Measurements from ENCODE around the gene TAS1R2. TPM values are rescaled to one million over a fixed set of nuclear protein-coding genes. Genes with fewer than 3 reads are reported as not detected.
A peak's percentile ranks its signal among the peaks of the same experiment; 100 is the strongest.

The TAS1R2 gene
- total RNA-seq, 1 donor from 2014 or later = not detected

DNA sequence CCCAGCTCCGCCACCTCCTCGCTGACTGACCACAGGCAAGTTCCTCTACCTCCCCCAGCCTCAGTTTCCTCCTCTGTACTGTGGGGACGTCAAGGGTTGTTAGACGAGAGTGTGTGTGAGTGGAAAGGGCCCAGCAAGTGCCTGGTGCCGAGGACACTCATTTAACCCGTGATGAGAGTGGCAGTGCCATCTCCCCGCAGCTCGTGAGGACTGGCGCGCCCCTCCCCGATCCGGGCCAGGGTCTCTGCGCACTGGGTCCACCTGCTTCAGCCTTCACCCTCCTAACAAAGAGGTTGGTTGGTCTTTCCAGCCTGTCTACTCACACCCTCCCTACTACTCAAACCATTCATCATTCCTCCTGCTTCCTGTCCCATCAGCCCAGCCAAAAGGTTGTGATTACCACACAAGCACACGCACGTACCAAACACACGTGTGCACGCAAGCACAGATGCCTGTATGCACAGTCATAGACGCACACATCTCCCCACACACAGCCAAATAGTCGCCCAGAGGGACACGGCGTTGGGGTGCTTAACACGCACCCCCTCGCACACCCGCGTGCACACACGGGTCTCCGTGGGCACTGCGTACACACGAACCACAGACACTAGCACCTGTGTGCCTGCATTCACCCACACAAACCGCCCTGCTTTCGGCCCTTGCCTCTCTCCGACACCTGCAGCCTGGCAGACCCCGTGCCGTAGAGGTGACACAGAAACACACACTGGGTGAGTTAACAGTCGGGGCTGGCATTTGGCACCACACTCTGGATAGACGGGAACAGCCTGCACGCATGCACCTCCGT, 39.3 kb downstream of the TAS1R2 start:
- no peak for DNase-seq

GRCh38 chr1:18819203-18819602, 40.3 kb downstream of the TAS1R2 start:
- no peak for DNase-seq

DNA sequence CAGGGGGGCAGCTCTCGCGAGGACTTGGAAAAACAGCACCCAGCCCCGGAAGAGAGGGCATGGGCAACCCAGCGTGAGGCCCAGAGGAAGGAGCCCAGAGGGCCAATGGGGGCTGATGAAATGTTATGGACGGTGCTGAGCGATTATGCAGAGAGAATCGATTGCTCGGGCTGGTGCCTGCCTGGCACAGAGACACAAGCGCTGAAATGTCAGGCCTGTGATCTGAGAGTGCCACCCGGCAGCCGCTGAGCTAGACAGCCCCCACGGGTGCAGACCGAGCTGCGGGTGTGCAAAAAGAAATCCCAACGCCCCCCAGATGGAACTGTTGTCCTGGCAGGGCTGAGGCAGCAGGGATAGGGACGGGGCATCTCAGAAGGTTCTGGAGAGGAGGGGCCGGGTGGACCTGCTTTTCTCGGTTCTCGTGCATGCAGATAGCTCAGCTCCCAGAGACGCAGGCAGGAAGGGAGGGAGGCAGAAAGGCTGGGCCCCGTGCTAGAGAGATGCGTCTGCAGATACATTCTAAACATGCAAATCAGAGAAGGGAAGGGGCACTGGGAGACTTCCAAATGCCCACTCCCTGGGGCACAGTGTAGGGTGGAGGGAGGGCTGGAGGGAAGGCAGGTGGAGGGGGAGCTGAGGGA, 41.5 kb downstream of the TAS1R2 start:
- DNase-seq = no peak

DNA sequence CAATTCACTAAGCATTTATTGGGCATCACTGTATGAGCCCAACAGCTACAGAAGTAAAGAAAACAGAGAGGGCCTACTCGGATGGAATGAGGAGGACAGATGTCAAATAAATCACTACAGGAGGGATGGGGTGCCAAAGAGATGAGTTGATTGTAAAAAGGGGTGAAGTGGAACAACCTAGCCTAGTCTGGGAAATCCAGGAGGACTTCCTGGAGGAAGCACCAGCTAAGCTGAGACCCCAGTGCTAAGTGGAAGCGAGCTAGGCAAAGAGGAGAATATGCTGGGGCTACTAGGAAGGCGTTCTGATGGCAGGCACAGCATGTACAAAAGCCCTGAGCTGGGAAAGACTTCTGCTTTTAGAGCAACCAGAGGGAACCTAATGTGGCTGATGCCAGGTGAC, 42.1 kb downstream of the TAS1R2 start:
- no peak for DNase-seq

GRCh38 chr1:18816808-18817207, 42.7 kb downstream of the TAS1R2 start:
- no peak for DNase-seq

GRCh38 chr1:18814874-18815531, 44.5 kb downstream of the TAS1R2 start:
- peak; percentile 48 for DNase-seq

- DNase-seq = peak; percentile 48
Measured at GRCh38 chr1:18814425-18814824, 45.0 kb downstream of the TAS1R2 start.

DNA sequence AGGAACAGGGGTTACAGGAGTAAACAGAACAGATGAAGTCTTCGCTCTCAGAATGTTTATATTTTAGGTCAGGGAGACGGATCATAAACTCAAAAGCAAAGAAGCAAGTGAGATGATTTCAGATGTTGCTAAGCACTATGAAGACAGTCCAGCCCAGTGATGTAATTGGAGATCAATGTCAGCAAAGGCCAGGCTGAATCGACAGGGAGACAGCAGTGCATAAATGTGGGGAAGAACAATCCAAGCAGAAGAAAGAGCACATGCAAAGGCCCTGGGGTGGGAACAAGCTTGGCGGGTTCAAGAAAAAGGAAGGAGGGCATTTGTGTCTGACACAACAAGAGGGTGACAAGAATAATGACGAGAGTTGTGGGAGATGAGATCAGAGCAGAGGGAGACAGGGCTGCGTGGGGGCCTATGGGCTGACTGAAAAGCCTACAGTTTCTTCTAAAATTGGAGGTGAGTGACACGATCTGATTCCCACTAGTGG, 47.0 kb downstream of the TAS1R2 start:
- DNase-seq = no peak

DNA sequence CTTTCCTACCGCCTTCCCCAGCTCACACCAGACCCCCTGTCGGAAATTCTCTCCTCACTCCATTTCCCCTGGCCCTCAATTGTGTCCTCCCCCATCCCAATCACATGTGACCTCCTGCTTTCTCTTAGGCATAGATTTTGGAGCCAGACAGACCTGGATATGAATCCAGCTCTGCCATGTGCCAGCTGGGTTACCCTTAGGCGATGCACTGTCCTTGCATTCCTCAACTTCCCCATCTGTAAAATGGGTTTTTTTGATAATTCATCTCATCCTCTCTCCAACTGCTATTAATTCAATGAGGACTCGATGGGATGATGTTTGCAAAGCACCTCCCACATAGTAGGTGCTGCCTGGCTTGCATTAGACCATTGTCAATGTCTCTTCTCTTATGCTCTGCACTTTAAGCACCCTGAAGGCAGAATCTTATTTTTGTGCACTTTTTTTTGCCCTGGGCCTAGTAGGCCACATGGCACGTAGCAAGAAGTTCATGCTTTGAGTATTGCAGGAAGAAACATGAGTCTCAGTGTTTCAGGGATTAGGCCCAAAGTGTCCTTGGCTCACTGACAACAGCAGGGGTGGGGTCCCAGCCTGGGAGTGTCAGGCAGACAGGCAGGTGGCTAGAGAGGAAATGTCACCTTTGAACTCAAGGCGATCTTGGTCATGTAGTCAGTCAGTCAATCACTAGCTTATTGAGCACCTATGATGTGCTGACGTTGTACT, 47.6 kb downstream of the TAS1R2 start:
- no peak for DNase-seq

DNA sequence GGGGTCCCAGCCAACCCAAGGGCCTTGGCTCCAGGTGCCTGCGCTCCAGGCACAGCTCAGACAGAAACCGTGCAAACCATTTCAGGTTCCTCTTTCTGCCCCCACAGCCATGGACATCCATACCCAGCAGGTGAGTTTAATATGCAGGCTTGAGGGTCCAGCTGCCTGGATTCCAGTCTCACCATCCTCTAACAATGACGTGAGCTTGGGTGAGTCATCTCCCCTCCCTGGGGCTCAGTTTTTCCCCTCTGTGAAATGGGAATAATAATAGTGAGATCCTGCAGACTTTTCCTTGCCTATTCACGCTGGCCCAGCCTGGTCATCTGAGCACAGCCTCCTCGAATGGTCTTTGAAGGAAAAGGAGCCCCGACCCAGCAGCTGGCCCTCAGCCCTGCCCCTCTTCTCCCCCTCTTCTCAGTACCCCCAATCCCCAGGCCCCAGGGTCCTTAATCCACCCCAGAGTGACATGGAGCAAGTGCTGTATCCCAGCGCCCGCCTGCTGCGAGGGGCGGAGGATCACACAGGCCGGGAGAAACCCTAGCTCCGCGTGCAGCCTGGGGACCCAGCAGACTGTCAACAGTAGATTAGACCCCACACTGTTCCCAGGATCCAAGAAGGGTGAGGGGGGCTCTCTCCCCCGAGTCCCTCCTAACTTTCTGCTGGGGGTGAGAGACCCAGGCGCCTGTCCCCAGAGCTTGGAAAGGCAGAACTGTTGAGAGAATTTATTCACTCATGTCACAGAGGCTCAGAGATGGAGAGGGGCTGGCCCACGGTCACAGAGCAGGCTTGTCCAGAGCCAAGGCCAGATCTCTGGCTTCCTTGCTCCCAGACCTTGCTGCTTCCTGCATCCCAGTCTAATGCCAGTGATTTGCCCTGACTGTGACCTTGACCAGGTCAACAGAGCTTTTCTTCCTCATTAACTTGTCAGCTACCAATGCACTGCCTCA, 49.2 kb downstream of the TAS1R2 start:
- DNase-seq = no peak

DNA sequence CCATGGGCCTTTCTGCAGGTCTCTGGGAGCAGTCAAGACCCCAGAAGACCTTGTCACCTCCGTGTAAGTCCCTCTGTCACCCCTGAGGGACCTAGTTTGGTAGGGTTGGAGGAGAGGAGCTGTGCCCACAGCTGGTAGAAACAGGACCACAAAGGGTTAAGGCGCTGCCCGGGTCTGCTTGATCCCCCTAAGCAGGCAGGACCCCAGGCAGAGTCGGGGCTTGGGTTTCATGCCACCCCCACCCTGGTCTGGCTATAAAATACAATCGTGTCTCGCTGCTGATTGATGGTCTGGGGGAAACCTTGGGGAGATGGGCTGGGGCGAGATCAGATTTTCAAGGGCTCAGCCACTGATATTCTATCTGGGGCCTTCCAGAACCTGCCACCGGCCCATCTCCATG, 50.9 kb downstream of the TAS1R2 start:
- no peak for DNase-seq

GRCh38 chr1:18807334-18808063, 52.0 kb downstream of the TAS1R2 start:
- DNase-seq = no peak

DNA sequence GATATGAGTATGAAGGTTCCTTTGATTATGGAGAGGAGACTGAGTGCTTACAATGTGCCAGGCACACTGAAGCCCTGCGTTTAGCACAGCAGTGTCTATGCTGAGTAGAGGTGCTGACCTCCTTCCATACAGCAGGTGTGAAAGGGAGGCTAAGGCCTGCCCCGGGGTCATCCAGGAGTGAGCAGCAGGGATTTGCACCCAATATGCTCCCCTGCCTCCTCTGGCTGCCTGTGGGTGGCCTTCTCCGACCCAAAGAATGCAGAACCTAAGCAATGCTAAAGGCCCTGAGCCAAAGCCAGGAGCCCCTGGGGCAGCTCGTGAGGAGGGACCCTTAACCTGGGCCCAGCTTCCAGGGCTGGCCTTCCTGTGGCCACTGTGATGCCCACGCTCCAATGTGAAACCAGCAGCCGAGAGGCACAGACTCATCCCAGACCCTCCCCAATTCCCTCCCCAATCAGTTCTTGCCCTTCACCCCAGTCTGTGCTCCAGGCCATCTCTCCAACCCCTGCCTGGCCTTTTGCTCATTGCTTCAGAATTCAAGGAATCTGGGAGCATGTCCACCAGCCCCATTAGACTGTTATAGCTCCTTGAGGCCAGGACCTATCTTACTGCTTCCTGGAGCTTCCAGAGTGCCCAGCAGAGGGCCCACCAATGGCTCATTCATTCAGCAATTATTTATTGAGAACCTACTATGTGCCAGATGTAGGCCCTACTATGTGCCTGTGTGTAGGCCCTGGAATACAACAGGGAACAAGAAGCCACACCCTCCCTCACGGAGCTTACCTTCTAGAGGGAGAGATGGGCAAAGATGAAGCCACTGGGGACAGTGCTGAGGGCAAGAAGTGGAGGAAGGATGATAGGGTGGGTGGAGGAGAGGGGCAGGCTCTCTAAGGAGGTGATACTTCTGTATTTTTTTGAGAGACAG, 53.3 kb downstream of the TAS1R2 start:
- no peak for DNase-seq

DNA sequence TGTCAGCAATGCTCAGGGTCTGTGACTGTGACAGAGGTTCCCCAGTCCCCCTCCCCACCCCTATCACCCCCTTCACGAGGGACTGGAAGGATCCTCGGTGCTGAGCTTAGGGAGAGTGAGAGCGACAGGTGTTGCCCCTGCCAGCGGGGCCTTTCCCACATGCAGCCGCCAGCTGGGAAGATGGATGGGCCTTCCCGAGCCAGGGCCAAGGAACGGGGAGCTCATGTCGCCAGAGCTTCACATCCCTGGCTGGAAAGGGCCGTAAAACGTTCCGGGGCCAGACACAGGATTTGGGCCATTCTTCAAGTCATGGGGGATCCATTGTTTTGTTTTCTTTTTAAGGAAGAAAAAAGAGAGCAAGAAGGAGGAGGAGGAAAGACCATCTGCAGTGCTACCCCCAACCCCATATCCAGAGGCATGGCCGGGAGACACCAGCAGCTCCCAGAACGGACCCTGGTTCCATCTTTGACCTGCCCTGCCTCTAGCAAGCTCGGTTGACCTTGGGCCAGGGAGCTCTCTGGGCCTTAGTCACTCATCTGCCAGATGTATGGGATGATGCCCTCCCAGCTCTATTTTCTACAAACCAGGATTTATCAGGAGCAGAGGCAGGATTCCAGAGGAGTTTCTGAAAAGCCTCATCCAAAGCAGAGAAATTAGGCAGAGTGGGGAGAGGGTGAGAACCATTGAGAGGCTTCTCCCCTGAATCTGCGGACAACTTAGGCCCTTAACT, 54.1 kb downstream of the TAS1R2 start:
- DNase-seq = no peak

DNA sequence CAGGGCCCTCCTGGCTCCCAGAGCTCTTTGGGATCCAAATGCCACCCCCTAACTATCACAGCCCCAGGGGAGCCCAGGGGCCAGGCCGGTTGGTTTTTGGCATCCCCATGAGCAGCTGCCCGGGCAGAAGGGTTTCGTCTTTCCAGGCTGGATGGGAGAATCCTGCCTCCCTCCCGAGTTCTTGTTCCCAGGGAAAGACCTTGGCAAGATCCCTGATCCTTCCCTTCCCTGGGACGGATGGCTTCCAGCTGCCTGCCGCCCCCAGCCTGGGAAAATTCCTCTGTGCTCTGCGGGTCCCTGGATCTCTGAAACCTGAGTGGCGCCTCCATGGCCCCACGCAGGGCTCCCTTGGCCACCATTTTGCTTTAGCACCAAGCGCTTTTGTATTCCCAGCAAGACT, 55.6 kb downstream of the TAS1R2 start:
- DNase-seq = no peak

- DNase-seq = no peak
Measured at GRCh38 chr1:18803151-18803791, 56.2 kb downstream of the TAS1R2 start.

DNA sequence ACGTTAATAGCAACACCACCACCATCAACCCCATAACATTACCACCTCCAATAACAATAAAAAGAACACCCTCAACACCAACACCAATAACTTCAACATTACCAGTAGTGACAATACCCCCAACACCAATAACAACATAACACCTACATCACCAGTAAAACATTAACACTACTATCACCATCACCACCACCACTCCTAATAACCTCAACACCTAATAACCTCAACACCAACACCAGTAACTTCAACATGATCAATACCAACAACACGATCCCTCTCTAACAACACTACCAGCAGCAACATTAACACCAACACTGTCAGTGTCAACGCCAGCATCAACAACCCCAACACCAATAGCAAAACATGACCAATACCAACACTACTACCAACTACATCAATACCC, 57.2 kb downstream of the TAS1R2 start:
- no peak for DNase-seq

DNA sequence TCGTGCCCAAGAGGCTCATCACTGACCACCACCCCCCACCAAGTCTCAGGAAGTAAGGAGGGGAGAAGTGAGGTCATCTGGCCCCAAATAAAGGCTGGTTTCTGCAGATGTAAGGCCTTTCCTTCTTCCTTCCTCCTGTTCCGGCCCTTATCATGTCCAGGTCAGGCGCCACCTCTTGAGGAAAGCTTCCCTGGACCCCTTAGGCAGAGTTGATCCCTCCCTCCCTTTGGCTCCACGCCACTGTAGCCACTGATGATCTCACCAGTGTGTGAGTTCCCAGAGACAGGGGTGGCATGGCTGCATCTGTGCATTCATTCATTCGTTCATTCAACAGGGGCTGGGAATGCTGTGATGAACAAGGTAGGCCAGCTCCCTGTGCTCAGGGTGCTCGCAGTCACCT, 59.2 kb downstream of the TAS1R2 start:
- DNase-seq = no peak
